Large intestine (tissue), 3 donors: Measurements from ENCODE around the gene TPX2. TPM values are rescaled to one million over a fixed set of nuclear protein-coding genes. Genes with fewer than 3 reads are reported as not detected.

Source experiments
- DNase-seq, 2 donors: peaks; one replicate each; pipeline versions ENCODE4 v3.0.0 to v3.0.0-alpha.2; 2013
- H3K27ac ChIP-seq: one replicate; pipeline ENCODE4 v1.5.1; 2013; ENCODE audit warnings: low read length
- H3K27me3 ChIP-seq: 2 replicates; pipeline ENCODE4 v1.6.1; 2013; ENCODE audit warnings: low read length; ENCODE audit not compliant: control insufficient read depth, insufficient read depth
- H3K36me3 ChIP-seq: 2 replicates; pipeline ENCODE4 v1.6.1; 2013; ENCODE audit warnings: low read length; ENCODE audit not compliant: control insufficient read depth, insufficient read depth
- H3K4me1 ChIP-seq: one replicate; pipeline ENCODE4 v1.6.1; 2013; ENCODE audit warnings: low read length; ENCODE audit not compliant: control insufficient read depth, insufficient read depth
- H3K4me3 ChIP-seq: one replicate; pipeline ENCODE4 v1.5.1; 2013; ENCODE audit warnings: low read length
- H3K9me3 ChIP-seq: one replicate; pipeline ENCODE4 v1.6.1; 2013; ENCODE audit warnings: mild to moderate bottlenecking, low read depth, low read length, moderate library complexity; ENCODE audit not compliant: control insufficient read depth
- WGBS: methylation state at CpG from one replicate; pipeline ENCODE4 v1.1.5; 2013; ENCODE audit warnings: low lambda C conversion rate; ENCODE audit not compliant: insufficient coverage; 5-methylcytosine and 5-hydroxymethylcytosine counted together
- polyA plus RNA-seq: library from polyadenylated mRNA; unstranded; fragments of 120-200 nt; gene quantifications from one replicate; pipeline ENCODE4 v1.2.1, GENCODE V29; 2013

TPX2 gene
- polyA plus RNA-seq, 1 donor, result 21.8 TPM

- no peak overlapping the region for H3K4me3 ChIP-seq
- H3K9me3 ChIP-seq, result no peaks in the 10 kb centered on the region
- DNase-seq, result no peak
- no peaks in the 10 kb centered on the region for H3K4me1 ChIP-seq
- H3K27me3 ChIP-seq, result no peaks in the 10 kb centered on the region
- H3K36me3 ChIP-seq, result no peaks in the 10 kb centered on the region
- WGBS, result no CpG with 5 or more reads among the region's 5 CpGs
- no peak overlapping the region for H3K27ac ChIP-seq
These were observed 77.1 kb downstream of the TPX2 start for GRCh38 chr20:31816221-31816620.

- Histone ChIP-seq H3K9me3 (no peaks in the 10 kb centered on the region), H3K27ac (no peak overlapping the region), H3K4me3 (no peak overlapping the region), H3K4me1 (no peaks in the 10 kb centered on the region), H3K27me3 (no peaks in the 10 kb centered on the region), H3K36me3 (no peaks in the 10 kb centered on the region)
- no peak for DNase-seq
- WGBS, result 87% methylated on average over 3 of the region's 5 CpGs
These were observed 78.4 kb downstream of the TPX2 start for GRCh38 chr20:31817461-31817860.

- Histone ChIP-seq H3K4me3 (no peak overlapping the region), H3K36me3 (no peaks in the 10 kb centered on the region), H3K27ac (no peak overlapping the region), H3K9me3 (no peaks in the 10 kb centered on the region), H3K27me3 (no peaks in the 10 kb centered on the region), H3K4me1 (no peaks in the 10 kb centered on the region)
- no peak for DNase-seq
- no CpG with 5 or more reads among the region's 8 CpGs for WGBS
These were observed 79.4 kb downstream of the TPX2 start for GRCh38 chr20:31818376-31818908.

- DNase-seq, result no peak
- H3K27ac ChIP-seq, result no peak within 1 kb of the TSS
- no peaks in the 10 kb centered on the region for H3K27me3 ChIP-seq
- no peaks in the 10 kb centered on the region for H3K9me3 ChIP-seq
- no peaks in the 10 kb centered on the region for H3K36me3 ChIP-seq
- no peak within 1 kb of the TSS for H3K4me3 ChIP-seq
- no peaks in the 10 kb centered on the region for H3K4me1 ChIP-seq
- 80% methylated on average over 1 of the region's 16 CpGs for WGBS
These were observed 80.1 kb downstream of the TPX2 start, which contains the start of gene MYLK2 for GRCh38 chr20:31819083-31819784. Gene MYLK2, plus strand, starts transcription at chr20:31819356. Its CDS starts 225 bp downstream, at chr20:31819581.

GRCh38 chr20:31820228-31820627 is 81.1 kb downstream of the TPX2 start:
- Histone ChIP-seq H3K4me1 (no peaks in the 10 kb centered on the region), H3K27me3 (no peaks in the 10 kb centered on the region), H3K4me3 (no peak overlapping the region), H3K36me3 (no peaks in the 10 kb centered on the region), H3K9me3 (no peaks in the 10 kb centered on the region), H3K27ac (no peak overlapping the region)
- WGBS, result no CpG with 5 or more reads among the region's 6 CpGs
- no peak for DNase-seq

- no peak for DNase-seq
- no CpG with 5 or more reads among the region's 5 CpGs for WGBS
- no peaks in the 10 kb centered on the region for H3K4me1 ChIP-seq
- H3K4me3 ChIP-seq, result no peak overlapping the region
- no peaks in the 10 kb centered on the region for H3K9me3 ChIP-seq
- no peaks in the 10 kb centered on the region for H3K36me3 ChIP-seq
- H3K27me3 ChIP-seq, result no peaks in the 10 kb centered on the region
- H3K27ac ChIP-seq, result no peak overlapping the region
These were observed 82.3 kb downstream of the TPX2 start for GRCh38 chr20:31821427-31821826.

GRCh38 chr20:31822421-31823330 is 83.6 kb downstream of the TPX2 start:
- peak; percentile 35 to 50 for DNase-seq
- no peaks in the 10 kb centered on the region for H3K36me3 ChIP-seq
- no peak overlapping the region for H3K4me3 ChIP-seq
- no peaks in the 10 kb centered on the region for H3K27me3 ChIP-seq
- WGBS, result no CpG with 5 or more reads among the region's 29 CpGs
- H3K9me3 ChIP-seq, result no peaks in the 10 kb centered on the region
- H3K27ac ChIP-seq, result no peak overlapping the region
- no peaks in the 10 kb centered on the region for H3K4me1 ChIP-seq

- no peaks in the 10 kb centered on the region for H3K9me3 ChIP-seq
- H3K4me3 ChIP-seq, result no peak overlapping the region
- 80% methylated on average over 3 of the region's 14 CpGs for WGBS
- H3K4me1 ChIP-seq, result no peaks in the 10 kb centered on the region
- no peak for DNase-seq
- H3K27me3 ChIP-seq, result no peaks in the 10 kb centered on the region
- H3K36me3 ChIP-seq, result no peaks in the 10 kb centered on the region
- H3K27ac ChIP-seq, result no peak overlapping the region
These were observed 84.5 kb downstream of the TPX2 start for GRCh38 chr20:31823360-31824124.

- H3K4me3 ChIP-seq, result no peak overlapping the region
- no CpG with 5 or more reads among the region's 4 CpGs for WGBS
- H3K27me3 ChIP-seq, result no peaks in the 10 kb centered on the region
- no peaks in the 10 kb centered on the region for H3K9me3 ChIP-seq
- no peaks in the 10 kb centered on the region for H3K36me3 ChIP-seq
- no peak overlapping the region for H3K27ac ChIP-seq
- no peak for DNase-seq
- no peaks in the 10 kb centered on the region for H3K4me1 ChIP-seq
These were observed 85.0 kb downstream of the TPX2 start for GRCh38 chr20:31824125-31824485.
